ENCODE results near the gene SGCE. TPM values are rescaled to one million over a fixed set of nuclear protein-coding genes. Genes with fewer than 3 reads are reported as not detected.

SGCE gene
- total and polyA plus RNA-seq, 2 experiments from 2014 or later: 77.6 to 114 TPM

- H3K4me3 ChIP-seq: no peak overlapping the region
- H3K4me2 ChIP-seq: no peak overlapping the region
- DNase-seq (ENCODE audit: low spot score): no peak
- H2AFZ ChIP-seq: no peak overlapping the region
- no peak overlapping the region for H3K27ac ChIP-seq
- TF ChIP-seq CTCF (IDR thresholded peaks at IDR 0.05; ENCODE audit: poor library complexity): no peak
- no peak for TF ChIP-seq EZH2 (IDR thresholded peaks at IDR 0.05; ENCODE audit: borderline replicate concordance)
- no peak for TF ChIP-seq EZH2phosphoT487 (IDR thresholded peaks at IDR 0.05; ENCODE audit: low read depth, severe bottlenecking, unreplicated experiment)
- no peaks in the 10 kb centered on the region for H3K79me2 ChIP-seq
- no peaks in the 10 kb centered on the region for H4K20me1 ChIP-seq (ENCODE audit: insufficient read depth, poor library complexity, severe bottlenecking)
- no peaks in the 10 kb centered on the region for H3K9me2 ChIP-seq (replicated peaks; ENCODE audit: insufficient read depth)
- 95% methylated on average over 1 of the region's 1 CpG for WGBS (ENCODE audit: low lambda C conversion rate, missing lambda C conversion rate)
- no peaks in the 10 kb centered on the region for H3K36me3 ChIP-seq (replicated peaks; ENCODE audit: insufficient read depth, low read depth)
- H3K4me1 ChIP-seq (ENCODE audit: insufficient read depth): no peaks in the 10 kb centered on the region
- H3K9me3 ChIP-seq (ENCODE audit: low read depth): no peaks in the 10 kb centered on the region
- H3K27me3 ChIP-seq: no peaks in the 10 kb centered on the region
These were observed 40.3 kb downstream of the SGCE start for GRCh38 chr7:94615666-94616065.

- Histone ChIP-seq H3K9me2 (replicated peaks; ENCODE audit: insufficient read depth) (no peaks in the 10 kb centered on the region), H3K4me2 (no peak overlapping the region), H3K79me2 (no peaks in the 10 kb centered on the region), H3K4me1 (ENCODE audit: insufficient read depth) (no peaks in the 10 kb centered on the region), H3K9me3 (ENCODE audit: low read depth) (no peaks in the 10 kb centered on the region), H3K27me3 (no peaks in the 10 kb centered on the region), H3K36me3 (replicated peaks; ENCODE audit: insufficient read depth, low read depth) (no peaks in the 10 kb centered on the region), H2AFZ (no peak overlapping the region), H3K4me3 (no peak overlapping the region), H3K27ac (no peak overlapping the region), H4K20me1 (ENCODE audit: insufficient read depth, poor library complexity, severe bottlenecking) (no peaks in the 10 kb centered on the region)
- no peak for DNase-seq (ENCODE audit: low spot score)
- TF ChIP-seq EZH2phosphoT487 (IDR thresholded peaks at IDR 0.05; ENCODE audit: low read depth, severe bottlenecking, unreplicated experiment): no peak
- no peak for TF ChIP-seq CTCF (IDR thresholded peaks at IDR 0.05; ENCODE audit: poor library complexity)
- no peak for TF ChIP-seq EZH2 (IDR thresholded peaks at IDR 0.05; ENCODE audit: borderline replicate concordance)
These were observed 43.3 kb downstream of the SGCE start for GRCh38 chr7:94612661-94613060.

- no peak overlapping the region for H3K27ac ChIP-seq
- 97% methylated on average over 1 of the region's 1 CpG for WGBS (ENCODE audit: low lambda C conversion rate, missing lambda C conversion rate)
- H3K4me2 ChIP-seq: no peak overlapping the region
- no peaks in the 10 kb centered on the region for H3K4me1 ChIP-seq (ENCODE audit: insufficient read depth)
- no peaks in the 10 kb centered on the region for H3K9me3 ChIP-seq (ENCODE audit: low read depth)
- no peaks in the 10 kb centered on the region for H4K20me1 ChIP-seq (ENCODE audit: insufficient read depth, poor library complexity, severe bottlenecking)
- no peaks in the 10 kb centered on the region for H3K79me2 ChIP-seq
- H3K4me3 ChIP-seq: no peak overlapping the region
- no peak for DNase-seq (ENCODE audit: low spot score)
- no peaks in the 10 kb centered on the region for H3K36me3 ChIP-seq (replicated peaks; ENCODE audit: insufficient read depth, low read depth)
- no peak overlapping the region for H2AFZ ChIP-seq
- TF ChIP-seq EZH2 (IDR thresholded peaks at IDR 0.05; ENCODE audit: borderline replicate concordance): no peak
- H3K27me3 ChIP-seq: no peaks in the 10 kb centered on the region
- H3K9me2 ChIP-seq (replicated peaks; ENCODE audit: insufficient read depth): no peaks in the 10 kb centered on the region
These were observed 43.7 kb downstream of the SGCE start for GRCh38 chr7:94612253-94612652.

- Histone ChIP-seq H3K9me2 (replicated peaks; ENCODE audit: insufficient read depth) (no peaks in the 10 kb centered on the region), H2AFZ (no peak overlapping the region), H3K4me1 (ENCODE audit: insufficient read depth) (no peaks in the 10 kb centered on the region), H3K4me2 (no peak overlapping the region), H4K20me1 (ENCODE audit: insufficient read depth, poor library complexity, severe bottlenecking) (no peaks in the 10 kb centered on the region), H3K79me2 (no peaks in the 10 kb centered on the region), H3K36me3 (replicated peaks; ENCODE audit: insufficient read depth, low read depth) (no peaks in the 10 kb centered on the region), H3K9me3 (ENCODE audit: low read depth) (no peaks in the 10 kb centered on the region), H3K4me3 (no peak overlapping the region), H3K27me3 (no peaks in the 10 kb centered on the region), H3K27ac (no peak overlapping the region)
- no peak for DNase-seq (ENCODE audit: low spot score)
- no peak for TF ChIP-seq CTCF (IDR thresholded peaks at IDR 0.05; ENCODE audit: poor library complexity)
- no peak for TF ChIP-seq EZH2 (IDR thresholded peaks at IDR 0.05; ENCODE audit: borderline replicate concordance)
- TF ChIP-seq EZH2phosphoT487 (IDR thresholded peaks at IDR 0.05; ENCODE audit: low read depth, severe bottlenecking, unreplicated experiment): no peak
- WGBS (ENCODE audit: low lambda C conversion rate, missing lambda C conversion rate): 95% methylated on average over 2 of the region's 2 CpGs
These were observed 46.4 kb downstream of the SGCE start for GRCh38 chr7:94609561-94609960.

Measured in hepatocyte (in vitro differentiated cells).